ENCODE results near the gene IL17B. TPM values are rescaled to one million over a fixed set of nuclear protein-coding genes. Genes with fewer than 3 reads are reported as not detected.

Gene IL17B
- total and polyA plus RNA-seq, 11 donors = 0.33 to 0.42 (median 0.35) TPM; not detected in 8

GRCh38 chr5:149418910-149419531 lies 39.9 kb upstream of the IL17B start:
- Histone ChIP-seq H3K36me3 (peaks cover 0 to 30% (median 5%) of the 10 kb centered on the region in 9 donors), H3K4me1 (peaks cover 2 to 99% (median 82%) of the 10 kb centered on the region in 12 donors), H3K9me3 (no peaks in the 10 kb centered on the region), H3K27me3 (no peaks in the 10 kb centered on the region), H3K4me3 (no peak overlapping the region), H3K27ac (peak overlapping the region; percentile 58 to 98 (median 92))
- 55 to 57% (median 55%) methylated on average over 6 of the region's 6 CpGs for WGBS, 4 donors
- no peak for ATAC-seq
- TF ChIP-seq POLR2A (IDR thresholded peaks at IDR 0.05) (no peak), CTCF (IDR thresholded peaks at IDR 0.05) (no peak)
- intact Hi-C loops (cut with DNase I) = no loop called here
- DNase-seq = no peak

- Histone ChIP-seq H3K4me3 (peak overlapping the region in 2 of 12 donors; percentile 21 to 67), H3K4me1 (peaks cover 2 to 99% (median 76%) of the 10 kb centered on the region in 12 donors), H3K36me3 (peaks cover 0 to 27% (median 5%) of the 10 kb centered on the region in 9 donors), H3K27me3 (no peaks in the 10 kb centered on the region), H3K27ac (peak overlapping the region; percentile 54 to 97 (median 92)), H3K9me3 (no peaks in the 10 kb centered on the region)
- no peak for DNase-seq
- intact Hi-C loops (cut with DNase I) = no loop called here
- WGBS, 4 donors = 66 to 76% (median 73%) methylated on average over 9 of the region's 9 CpGs
- no peak for ATAC-seq
- TF ChIP-seq POLR2A (IDR thresholded peaks at IDR 0.05) (no peak), CTCF (IDR thresholded peaks at IDR 0.05) (no peak)
Measured at GRCh38 chr5:149417711-149418368, 38.7 kb upstream of the IL17B start.

DNA sequence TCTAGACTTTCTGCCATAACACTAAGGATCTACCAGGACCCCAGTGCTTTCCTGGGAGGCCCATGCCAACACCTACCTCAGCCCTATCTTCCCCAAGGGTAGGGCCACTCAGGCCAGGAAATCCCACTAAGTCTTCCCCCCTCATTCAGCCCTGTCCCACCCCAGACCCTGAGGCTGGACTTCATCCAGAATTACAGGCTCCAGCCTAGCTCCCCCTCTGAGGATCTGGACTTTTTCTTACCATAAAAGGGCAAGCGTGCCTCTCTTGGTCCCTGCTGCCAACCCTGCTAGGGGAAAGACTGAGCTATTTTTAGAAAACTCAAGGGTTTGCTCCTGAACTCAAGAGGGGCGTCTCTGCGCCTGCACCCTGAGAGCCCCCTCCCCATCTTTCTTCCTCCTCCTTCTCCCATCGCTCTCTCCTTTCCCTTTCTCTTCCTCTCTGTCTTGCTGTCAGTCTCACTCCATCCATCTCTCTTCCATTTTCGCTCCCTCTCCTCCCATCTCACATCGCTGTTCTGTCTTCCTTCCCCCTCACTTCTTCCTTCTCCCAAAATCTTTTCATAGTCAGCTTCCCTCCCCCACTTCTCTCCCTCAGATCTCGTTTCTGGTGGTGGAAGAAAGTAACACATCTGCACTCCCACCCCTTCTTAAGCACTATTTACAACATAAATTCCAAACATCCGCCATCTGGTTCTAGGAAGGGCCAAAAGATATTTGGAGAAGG lies 38.1 kb upstream of the IL17B start:
- 23 to 33% (median 32%) methylated on average over 8 of the region's 8 CpGs for WGBS, 4 donors
- intact Hi-C loops (cut with DNase I) = no loop called here
- Histone ChIP-seq H3K36me3 (peaks cover 0 to 27% (median 5%) of the 10 kb centered on the region in 9 donors), H3K27ac (peak overlapping the region; percentile 54 to 97 (median 92)), H3K4me1 (peaks cover 2 to 96% (median 71%) of the 10 kb centered on the region in 12 donors), H3K9me3 (no peaks in the 10 kb centered on the region), H3K27me3 (no peaks in the 10 kb centered on the region), H3K4me3 (peak overlapping the region in 4 of 12 donors; percentile 21 to 68 (median 48))
- TF ChIP-seq CTCF (IDR thresholded peaks at IDR 0.05) (no peak), POLR2A (IDR thresholded peaks at IDR 0.05) (no peak)
- DNase-seq (no peak), ATAC-seq (peak in 2 of 4 donors; percentile 4 to 14)

All from heart left ventricle (tissue), 16 donors.